ENCODE results near the gene MOSPD2.

The MOSPD2 gene

DNA sequence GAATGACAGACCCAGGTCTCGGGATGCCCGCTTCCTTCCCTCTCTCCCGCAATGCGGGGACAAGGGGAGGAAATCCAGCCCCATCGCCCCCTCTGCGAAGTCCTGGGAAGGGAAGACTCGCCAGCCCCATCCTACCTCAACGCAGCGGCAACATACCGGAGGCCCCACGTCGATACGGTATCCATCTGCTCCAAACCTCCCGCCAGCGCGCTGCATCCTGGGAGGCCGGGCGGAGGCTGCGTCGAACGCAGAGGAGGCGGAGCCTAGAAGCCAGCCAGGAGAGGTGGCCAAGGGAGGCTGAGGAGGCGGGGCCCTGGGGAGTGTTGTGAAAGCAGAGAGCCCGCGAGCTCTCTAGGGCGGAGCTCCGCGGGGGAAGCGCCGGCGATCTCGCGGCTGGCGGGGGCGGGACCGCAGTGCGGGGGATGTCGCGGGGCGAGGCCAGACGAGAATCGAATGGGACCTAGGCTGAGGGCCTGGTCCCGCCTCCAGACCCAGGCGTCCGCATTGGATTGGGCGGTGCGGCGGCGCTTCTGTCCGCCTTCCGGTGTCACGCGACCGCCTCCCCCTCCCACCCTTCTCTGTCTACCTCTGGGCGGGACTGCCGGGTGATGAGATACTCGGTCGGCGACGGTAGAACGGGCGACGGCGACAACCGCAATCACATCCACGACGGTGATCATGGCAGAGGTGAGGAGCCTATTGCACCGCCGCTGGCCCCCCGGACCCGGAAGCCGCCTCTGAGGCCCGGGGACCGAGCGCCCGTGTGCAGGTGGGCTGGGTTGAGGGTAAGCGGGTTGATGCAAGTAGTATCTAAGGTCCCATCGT, at the start of gene MOSPD2, which contains the start of gene FANCB:
MOSPD2 (plus strand) TSS at position 571 of the 825 bp plus-strand sequence; CDS start at position 679, 108 bp downstream.
FANCB (minus strand) TSS at position 219 of the 825 bp plus-strand sequence. CDS start 7,559 bp downstream, outside the sequence.
- DNase-seq (ENCODE audit: low read depth): peak; percentile 89

DNA sequence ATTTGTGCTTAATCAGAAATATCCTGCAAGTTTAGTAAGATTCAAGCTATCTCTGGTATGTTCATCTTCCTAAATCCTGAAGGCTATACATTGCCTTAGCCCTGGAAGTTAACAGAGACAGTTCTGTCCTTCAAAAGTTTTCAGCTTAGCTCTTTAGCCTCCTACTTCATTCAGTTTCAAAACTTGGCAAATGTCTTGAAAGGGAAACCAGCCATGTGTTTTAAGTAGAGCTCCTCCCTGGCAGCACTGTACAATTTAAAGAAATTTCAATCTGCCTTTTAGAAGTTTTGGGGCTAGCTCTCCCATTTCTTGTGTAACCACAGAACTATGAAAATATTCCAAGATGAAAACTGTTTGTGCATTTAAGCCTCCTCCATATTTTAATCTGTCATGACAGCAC, 47.4 kb upstream of the MOSPD2 start:
- no peak for DNase-seq (ENCODE audit: low read depth)

DNA sequence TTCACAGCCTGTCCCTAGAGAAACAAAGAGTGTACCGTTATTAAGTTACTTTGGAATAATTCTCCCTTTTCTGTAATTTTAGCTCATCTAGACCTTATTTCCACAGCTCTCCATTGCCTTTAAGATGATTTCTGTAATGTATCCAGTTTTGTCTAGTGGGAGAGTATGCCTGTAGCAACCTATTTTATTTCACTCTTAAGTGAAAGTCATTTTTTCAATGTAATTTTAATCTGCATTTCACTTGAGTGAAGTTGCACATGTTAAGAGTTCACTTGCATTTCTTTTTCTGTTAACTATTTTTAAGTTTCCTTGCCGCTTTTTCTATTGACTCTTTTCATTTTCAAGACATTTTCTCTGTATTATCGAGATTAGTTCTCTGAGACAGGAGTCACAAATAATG, 46.9 kb upstream of the MOSPD2 start:
- no peak for DNase-seq (ENCODE audit: low read depth)

DNA sequence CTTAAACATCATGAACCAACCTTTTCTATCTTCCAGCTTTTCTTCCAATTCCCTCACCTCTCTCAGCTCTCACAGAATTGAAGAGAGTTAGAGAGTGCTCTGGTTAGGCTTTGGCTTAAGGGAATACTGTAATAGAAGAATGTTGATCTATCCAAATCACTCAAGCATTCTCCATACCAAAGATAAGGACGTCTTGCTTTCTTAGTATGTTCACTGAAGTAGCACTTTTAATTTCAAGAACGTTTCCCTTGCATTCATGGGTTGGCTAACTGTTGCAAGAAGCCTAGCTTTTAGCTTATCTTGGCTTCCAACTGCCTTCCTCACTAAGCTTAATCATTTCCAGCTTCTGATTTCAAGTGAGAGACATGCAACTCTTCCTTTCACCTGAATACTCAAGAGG, 43.6 kb upstream of the MOSPD2 start:
- no peak for DNase-seq (ENCODE audit: low read depth)

DNA sequence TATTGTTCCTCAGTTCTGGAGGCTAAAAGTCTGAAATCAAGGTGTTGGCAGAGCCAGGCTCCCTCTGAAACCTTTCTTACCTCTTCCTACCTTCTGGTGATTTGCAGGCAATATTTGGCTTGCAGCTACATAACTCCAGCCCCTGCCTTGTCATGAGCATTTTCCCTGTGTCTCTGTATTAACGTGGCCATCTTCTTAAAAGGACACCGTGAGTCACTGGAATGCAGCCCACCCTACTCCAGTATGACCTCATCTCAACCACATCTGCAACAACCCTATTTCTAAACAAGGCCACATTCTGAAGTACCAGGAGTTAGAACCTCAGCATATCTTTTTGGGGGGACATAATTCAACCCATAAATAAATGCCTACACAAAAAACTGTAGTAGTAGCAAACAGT, 41.1 kb upstream of the MOSPD2 start:
- DNase-seq (ENCODE audit: low read depth): no peak

DNA sequence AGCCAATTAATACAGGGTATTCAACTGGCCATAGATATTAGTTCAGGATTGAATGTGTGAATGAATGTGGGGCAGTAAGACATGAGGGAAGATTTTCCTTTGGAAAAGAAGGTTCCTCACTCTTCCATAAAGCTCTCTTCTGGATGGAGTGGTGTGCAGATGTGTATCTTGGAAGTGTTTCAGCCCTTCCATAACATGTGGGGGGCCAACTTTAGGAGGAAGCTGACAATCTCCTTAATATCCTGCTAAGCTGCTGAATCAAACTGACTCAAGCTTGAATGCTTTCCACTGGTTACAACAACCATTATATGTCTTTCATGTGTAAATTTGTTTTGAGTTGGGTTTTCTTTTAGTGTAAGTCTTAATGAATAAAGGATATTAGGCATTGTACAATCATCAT, 40.6 kb upstream of the MOSPD2 start:
- no peak for DNase-seq (ENCODE audit: low read depth)

DNA sequence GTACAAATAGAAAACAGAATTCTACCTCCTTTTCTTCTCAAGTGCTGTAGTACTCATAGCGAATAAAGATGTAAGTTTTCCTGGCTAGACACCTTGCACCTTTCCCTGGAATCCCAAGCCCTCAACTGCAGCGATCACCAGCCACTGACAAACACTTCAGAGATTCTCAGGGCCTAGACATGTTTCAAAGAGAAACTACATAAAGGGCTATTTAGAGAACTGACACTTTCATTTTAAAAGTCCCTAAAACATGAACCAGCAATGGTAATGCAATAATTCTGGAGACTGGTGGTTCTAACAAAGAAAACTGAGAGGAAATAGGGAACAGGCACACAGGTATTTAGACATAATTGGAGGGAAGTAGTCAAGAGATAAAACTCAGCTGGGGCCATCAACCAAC, 36.1 kb upstream of the MOSPD2 start:
- DNase-seq (ENCODE audit: low read depth): no peak

DNA sequence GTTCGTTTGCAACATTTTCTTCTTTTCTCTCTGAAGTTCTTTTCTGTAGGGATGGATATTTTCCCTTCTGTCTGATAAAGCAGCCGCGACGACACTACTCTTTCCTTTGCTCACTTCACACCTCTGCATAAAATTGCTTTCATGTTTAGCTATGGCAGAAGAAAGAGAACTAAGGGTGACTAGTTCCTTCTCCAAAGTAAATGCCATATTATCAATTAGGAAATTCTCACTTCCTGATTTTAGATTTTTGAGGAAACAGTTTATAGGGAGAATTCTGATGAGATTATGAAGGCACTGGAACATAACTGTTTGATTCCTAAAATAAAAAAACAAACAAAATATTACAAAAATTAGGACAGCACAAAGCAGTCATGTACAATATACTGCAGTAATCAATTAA, 29.6 kb upstream of the MOSPD2 start:
- DNase-seq (ENCODE audit: low read depth): no peak

DNA sequence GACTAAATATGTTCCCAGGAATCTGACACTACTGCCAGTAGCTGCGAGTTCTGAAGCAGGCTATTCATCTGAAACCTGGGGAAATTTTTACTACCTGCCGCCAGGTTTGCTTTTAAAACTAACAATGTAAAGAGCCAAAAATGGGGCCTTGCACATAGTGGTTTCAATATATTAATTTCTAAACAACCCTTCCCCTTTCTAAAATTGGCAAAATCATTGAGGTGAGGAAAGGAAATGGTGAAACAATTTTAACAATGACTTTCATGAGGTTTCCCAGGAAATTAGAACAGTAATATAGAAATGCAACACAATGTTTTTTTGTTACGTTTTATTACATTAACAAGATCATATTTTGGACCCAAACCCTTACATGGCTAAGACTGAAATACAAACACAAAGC, 21.7 kb upstream of the MOSPD2 start:
- no peak for DNase-seq (ENCODE audit: low read depth)

DNA sequence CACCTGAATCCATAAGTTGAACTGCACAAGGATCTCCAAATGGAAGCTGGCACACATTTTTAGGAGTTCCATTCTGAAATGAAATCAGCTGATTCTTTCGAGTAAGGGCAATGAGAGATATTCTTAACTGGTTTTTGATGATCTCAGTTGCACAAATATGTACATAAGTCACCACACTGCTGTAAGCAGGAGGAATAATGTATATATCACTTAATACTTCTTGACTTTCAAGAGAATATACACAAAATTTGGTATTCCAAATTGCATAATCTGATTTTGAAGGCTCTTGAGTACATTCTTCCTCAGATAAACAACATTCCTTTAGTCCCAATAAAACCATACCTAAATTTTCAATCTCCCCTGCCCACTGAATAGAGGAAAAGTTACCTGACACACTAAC, 8.6 kb upstream of the MOSPD2 start:
- DNase-seq (ENCODE audit: low read depth): no peak

DNA sequence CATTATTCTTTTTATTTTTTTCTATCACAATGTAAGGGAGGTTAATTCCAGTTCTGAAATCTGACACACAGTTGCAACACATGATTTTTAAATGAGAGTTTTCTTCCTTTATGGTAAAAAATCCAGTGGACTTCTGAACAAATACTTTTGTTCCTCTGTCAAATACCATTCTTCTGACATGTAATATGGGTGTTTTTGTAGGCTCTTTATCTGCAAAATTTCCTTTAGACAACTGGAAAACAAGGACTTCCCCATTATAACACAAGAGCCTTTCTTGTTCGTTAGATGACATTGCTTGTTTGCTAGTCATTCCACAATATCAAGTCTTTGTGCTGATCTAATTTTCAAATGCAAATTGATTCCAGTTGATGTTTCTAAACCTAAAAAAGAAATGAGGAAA, 8.0 kb upstream of the MOSPD2 start:
- no peak for DNase-seq (ENCODE audit: low read depth)

DNA sequence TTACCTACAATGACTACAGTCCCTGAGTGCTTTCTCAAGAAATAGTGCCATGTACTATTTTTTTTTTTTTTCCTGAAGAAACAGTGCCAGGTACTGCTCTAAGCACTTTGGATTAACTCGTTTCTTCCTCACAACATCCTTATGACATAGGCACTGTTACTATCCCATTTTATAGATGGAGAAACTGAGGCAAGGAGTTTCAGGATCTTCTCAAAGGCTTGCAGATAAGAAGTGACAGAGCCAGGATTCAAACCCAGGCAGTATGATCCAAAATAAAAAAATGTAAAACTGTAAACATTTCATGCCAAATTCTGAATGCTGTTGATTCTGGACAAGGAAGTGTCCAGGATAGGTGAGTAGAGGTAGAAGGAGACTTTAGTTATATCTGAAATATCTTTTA, 1.5 kb upstream of the MOSPD2 start:
- DNase-seq (ENCODE audit: low read depth): no peak

DNA sequence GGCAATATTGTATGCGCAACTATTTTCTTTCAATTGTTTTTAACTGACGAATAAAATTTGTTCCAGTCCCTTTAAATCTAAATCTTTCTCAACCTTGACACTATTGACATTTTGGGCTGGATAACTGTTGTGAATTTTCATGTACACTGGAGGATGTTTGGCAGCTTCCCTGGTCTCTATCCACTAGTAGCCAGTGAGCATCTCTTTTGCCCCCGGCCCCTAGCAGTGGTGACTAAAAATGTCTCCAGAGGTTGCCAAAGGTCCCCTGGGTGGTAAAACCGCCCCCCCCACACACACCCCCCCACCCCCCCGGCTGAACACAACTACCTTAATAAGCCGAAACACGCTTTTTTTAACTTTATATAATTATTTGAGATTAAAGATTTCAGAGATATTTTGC, 866 bp upstream of the MOSPD2 start:
- no peak for DNase-seq (ENCODE audit: low read depth)

DNA sequence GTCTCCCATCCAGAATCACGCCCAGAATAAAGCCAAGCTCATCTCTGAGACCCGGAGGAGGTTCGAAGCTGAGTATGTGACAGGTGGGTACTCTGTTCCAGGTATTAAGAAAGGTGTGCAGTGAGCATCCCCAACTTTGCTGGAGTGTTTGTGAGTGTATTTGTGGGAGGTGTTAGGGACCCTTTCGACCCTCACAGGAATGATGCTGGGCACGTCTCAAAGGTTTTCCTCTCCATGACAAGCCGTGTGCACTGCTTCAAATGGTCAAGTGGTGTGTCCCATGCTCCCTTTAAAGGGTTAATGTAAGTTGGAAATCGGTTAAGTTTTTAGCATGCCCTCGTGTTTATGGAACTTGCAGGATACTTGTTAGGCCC, 442 bp downstream of the MOSPD2 start:
- no peak for DNase-seq (ENCODE audit: low read depth)

DNA sequence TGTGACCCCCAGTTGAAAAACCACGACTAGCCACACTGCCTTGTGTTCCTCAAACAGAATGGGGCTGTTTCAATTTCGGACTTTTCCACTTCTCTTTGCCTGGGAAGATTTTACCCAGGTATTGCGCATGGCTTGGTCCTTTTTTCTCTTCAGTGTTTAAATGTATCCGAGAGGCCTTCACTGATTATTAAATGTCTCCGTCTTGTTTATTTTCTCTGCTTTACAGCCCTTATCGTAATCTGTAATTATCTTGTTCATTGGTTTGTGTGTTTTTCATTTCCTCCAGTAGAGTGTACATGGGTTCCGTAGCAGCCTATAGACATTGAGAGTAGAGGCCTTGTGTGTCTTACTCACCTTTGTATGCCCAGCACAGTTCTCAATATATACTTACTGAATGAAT, 2.4 kb downstream of the MOSPD2 start:
- DNase-seq (ENCODE audit: low read depth): no peak

DNA sequence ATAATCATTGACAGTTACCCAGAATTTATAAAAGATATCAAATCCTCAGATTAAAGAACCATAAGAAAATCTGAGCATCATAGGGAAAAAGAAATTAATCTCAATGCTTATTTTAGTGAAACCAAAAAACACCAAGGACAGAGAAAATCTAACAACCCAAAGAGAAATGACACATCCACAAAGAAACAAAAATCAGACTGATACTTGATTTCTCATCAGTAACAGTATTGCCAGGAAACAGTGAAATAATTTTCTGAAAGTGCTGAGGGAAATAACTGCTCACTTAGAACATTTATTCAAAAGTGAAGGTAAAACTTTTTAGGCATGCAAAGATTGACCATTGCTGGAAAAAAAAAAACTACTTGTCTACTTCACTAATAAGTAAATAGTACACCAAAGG, 10.6 kb downstream of the MOSPD2 start:
- DNase-seq (ENCODE audit: low read depth): no peak

DNA sequence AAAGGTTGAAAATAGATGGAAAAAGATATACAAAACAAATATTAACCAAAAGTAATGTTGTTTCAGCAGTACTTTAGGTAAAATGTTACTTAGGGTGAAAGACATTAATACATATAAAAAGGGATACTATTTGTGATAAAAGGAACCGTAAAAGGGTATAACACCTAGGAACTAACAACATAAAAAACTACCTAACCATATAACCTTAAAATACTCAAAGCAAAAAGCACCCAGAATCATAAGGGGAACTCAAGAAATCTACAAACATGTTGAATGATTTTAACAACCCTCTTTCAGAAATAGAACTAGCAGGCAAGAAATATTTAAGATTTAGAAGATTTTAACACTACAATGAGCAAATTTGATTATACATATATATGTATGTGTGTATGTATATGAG, 11.5 kb downstream of the MOSPD2 start:
- DNase-seq (ENCODE audit: low read depth): no peak

DNA sequence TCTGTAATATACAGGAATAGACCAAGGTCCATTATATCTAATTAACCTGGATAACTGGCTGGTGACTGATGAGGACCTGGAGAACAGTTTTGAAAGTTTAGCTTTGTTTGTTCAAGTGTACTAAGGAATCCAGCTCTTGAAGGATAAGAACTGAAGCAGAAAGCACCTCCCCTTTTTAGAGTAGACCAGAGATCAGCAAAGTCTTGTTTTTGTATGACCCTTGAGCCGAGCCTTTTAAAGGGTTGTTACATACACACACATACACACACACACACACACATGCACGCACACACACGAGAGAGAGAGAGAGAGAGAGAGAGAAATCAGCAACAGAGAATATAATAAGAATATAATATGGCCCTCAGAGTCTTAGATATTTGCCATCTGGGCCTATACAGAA, 13.0 kb downstream of the MOSPD2 start:
- DNase-seq (ENCODE audit: low read depth): no peak

DNA sequence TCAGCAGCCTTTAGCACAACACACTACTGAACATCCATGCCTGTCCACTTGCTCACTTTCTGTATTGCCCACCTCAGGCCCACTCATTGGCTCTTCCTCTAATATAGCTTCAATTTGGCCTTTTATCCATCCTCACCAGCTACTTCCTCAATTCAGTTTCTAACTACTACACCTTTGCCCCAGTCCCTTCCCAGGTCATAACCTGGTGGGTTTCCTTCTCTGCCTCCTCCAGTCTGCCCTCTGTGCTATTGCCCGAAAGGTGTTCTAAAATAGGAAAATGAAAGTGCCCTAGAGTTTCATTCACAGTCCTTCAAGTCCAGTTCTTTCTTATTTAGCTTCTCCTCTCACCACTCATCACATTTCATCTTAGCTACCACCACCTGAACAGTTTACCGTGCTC, 23.1 kb downstream of the MOSPD2 start:
- no peak for DNase-seq (ENCODE audit: low read depth)

DNA sequence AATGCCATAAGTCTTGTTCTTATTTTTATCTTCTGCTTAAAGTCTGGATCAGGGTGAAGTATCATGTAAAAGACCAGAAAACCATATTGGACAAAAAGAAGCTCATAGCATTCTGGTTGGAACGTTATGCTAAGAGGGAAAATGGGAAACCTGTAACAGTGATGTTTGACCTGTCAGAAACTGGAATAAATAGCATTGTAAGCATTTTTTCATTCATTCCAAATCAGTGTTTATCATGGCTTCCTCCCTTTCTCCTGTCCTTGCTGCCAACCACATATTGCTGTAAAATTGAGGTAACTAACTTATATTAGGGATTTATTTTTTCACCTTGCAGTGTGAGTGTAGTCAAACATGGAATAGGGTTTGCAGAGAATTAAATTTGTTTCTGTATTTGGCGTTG, 23.8 kb downstream of the MOSPD2 start:
- DNase-seq (ENCODE audit: low read depth): no peak

DNA sequence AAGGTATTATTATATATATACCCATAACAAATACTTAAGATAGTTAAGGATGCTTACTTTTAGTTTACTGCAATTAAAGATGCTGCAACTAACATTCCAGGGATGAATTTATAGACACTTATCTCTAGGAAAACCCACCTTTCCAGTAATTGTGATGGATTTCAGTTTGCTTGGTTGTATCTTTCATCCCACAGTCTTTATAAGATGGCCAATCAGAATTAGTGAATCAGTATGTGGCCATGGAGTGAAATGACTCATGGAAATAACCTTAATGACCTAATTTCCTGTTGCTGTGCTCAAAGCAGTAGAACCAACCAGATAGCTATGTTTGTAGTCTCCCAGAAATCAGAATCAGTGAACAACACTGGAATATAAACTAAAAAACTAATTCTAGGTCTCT, 26.4 kb downstream of the MOSPD2 start:
- no peak for DNase-seq (ENCODE audit: low read depth)

DNA sequence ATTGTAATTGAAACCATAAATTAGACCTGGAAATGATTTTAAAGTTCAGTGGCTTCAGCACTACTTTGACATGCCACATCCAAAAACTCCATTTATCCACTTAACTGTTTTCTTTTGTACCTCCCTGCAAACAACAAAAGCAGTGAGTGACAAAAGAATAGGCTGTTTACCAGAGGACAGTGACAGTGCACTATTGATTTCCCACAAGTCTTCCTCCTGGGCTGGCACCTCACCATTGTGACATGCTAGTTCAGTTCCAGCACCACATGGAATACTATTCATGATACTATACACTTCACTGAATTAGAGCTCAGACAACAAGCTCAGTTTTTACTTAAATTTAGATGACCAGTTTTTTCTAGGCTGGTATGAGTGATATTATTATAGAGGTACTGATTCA, 29.3 kb downstream of the MOSPD2 start:
- no peak for DNase-seq (ENCODE audit: low read depth)

DNA sequence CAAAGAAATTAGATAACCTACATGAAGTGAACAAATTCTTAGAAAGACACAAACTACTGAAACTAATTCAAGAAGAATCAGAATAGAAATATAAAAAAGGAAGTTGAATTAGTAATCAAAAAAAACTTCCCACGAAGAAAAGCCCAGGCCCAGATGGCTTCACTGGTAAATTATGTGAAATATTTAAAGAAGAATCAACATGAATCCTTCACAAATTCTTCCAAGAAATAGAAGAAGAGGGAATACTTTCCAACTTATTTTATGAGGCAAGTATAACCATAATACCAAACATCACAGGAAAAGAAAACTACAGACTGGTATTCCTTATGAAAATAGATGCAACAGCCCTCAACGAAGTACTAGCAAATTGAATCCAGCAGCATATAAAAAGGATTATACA, 30.7 kb downstream of the MOSPD2 start:
- no peak for DNase-seq (ENCODE audit: low read depth)

DNA sequence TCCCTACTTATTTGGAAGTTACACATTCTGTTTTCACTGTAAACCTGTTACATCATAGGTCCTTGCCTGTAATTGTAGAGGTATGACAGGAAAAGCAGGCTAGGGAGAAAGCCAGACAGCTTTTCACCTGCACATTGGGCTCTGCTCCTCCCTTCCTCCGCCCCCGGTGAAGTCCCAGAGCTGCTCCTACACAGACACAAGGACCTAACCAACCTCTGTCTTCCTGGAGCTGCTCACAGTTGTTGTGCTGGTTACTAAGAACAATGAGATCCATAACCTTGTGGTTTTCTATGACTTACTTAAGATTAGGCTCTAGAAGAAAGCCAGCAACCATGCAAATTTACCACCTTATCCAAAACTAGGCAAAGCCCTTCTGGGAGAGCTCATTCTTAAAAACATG, 40.0 kb downstream of the MOSPD2 start:
- DNase-seq (ENCODE audit: low read depth): no peak
